Measurements from ENCODE around the gene FRY.

FRY gene

GRCh38 chr13:32116210-32116609, 84.6 kb downstream of the FRY start:
- H3K27me3 ChIP-seq (ENCODE audit: control insufficient read depth in 5 of 5, insufficient read depth in 4 of 5, low read length in 5 of 5) = no peaks in the 10 kb centered on the region
- no peak overlapping the region for H3K4me3 ChIP-seq (ENCODE audit: low read depth in 1 of 5, low read length in 5 of 5)
- H3K4me1 ChIP-seq (ENCODE audit: control insufficient read depth in 5 of 5, insufficient read depth in 5 of 5, low read length in 5 of 5) = peaks cover 0 to 12% (median 6%) of the 10 kb centered on the region in 5 donors
- H3K9me3 ChIP-seq (ENCODE audit: control insufficient read depth in 5 of 5, low read length in 5 of 5) = no peaks in the 10 kb centered on the region
- H3K27ac ChIP-seq (ENCODE audit: low read depth, low read length) = no peak overlapping the region
- H3K36me3 ChIP-seq (ENCODE audit: control insufficient read depth in 5 of 5, insufficient read depth in 5 of 5, low read length in 5 of 5) = peaks cover 0 to 3% (median 0%) of the 10 kb centered on the region in 5 donors
- no peak overlapping the region for H3K9ac ChIP-seq (ENCODE audit: low read length in 5 of 5)

GRCh38 chr13:32117001-32117400, 85.4 kb downstream of the FRY start:
- Histone ChIP-seq H3K9me3 (ENCODE audit: control insufficient read depth in 5 of 5, low read length in 5 of 5) (no peaks in the 10 kb centered on the region), H3K27ac (ENCODE audit: low read depth, low read length) (no peak overlapping the region), H3K4me3 (ENCODE audit: low read depth in 1 of 5, low read length in 5 of 5) (no peak overlapping the region), H3K4me1 (ENCODE audit: control insufficient read depth in 5 of 5, insufficient read depth in 5 of 5, low read length in 5 of 5) (peaks cover 0 to 12% (median 6%) of the 10 kb centered on the region in 5 donors), H3K27me3 (ENCODE audit: control insufficient read depth in 5 of 5, insufficient read depth in 4 of 5, low read length in 5 of 5) (no peaks in the 10 kb centered on the region), H3K9ac (ENCODE audit: low read length in 5 of 5) (no peak overlapping the region), H3K36me3 (ENCODE audit: control insufficient read depth in 5 of 5, insufficient read depth in 5 of 5, low read length in 5 of 5) (peaks cover 0 to 3% (median 0%) of the 10 kb centered on the region in 5 donors)

- no peaks in the 10 kb centered on the region for H3K27me3 ChIP-seq (ENCODE audit: control insufficient read depth in 5 of 5, insufficient read depth in 4 of 5, low read length in 5 of 5)
- H3K4me3 ChIP-seq (ENCODE audit: low read depth in 1 of 5, low read length in 5 of 5) = no peak overlapping the region
- H3K36me3 ChIP-seq (ENCODE audit: control insufficient read depth in 5 of 5, insufficient read depth in 5 of 5, low read length in 5 of 5) = peaks cover 0 to 3% (median 0%) of the 10 kb centered on the region in 5 donors
- H3K9ac ChIP-seq (ENCODE audit: low read length in 5 of 5) = no peak overlapping the region
- H3K9me3 ChIP-seq (ENCODE audit: control insufficient read depth in 5 of 5, low read length in 5 of 5) = no peaks in the 10 kb centered on the region
- peaks cover 0 to 12% (median 6%) of the 10 kb centered on the region in 5 donors for H3K4me1 ChIP-seq (ENCODE audit: control insufficient read depth in 5 of 5, insufficient read depth in 5 of 5, low read length in 5 of 5)
- H3K27ac ChIP-seq (ENCODE audit: low read depth, low read length) = no peak overlapping the region
Observed at GRCh38 chr13:32117701-32118100, 86.1 kb downstream of the FRY start.

- peaks cover 0 to 3% (median 0%) of the 10 kb centered on the region in 5 donors for H3K36me3 ChIP-seq (ENCODE audit: control insufficient read depth in 5 of 5, insufficient read depth in 5 of 5, low read length in 5 of 5)
- no peaks in the 10 kb centered on the region for H3K27me3 ChIP-seq (ENCODE audit: control insufficient read depth in 5 of 5, insufficient read depth in 4 of 5, low read length in 5 of 5)
- H3K9me3 ChIP-seq (ENCODE audit: control insufficient read depth in 5 of 5, low read length in 5 of 5) = no peaks in the 10 kb centered on the region
- no peak overlapping the region for H3K27ac ChIP-seq (ENCODE audit: low read depth, low read length)
- H3K4me1 ChIP-seq (ENCODE audit: control insufficient read depth in 5 of 5, insufficient read depth in 5 of 5, low read length in 5 of 5) = peaks cover 0 to 21% (median 14%) of the 10 kb centered on the region in 5 donors
- H3K4me3 ChIP-seq (ENCODE audit: low read depth in 1 of 5, low read length in 5 of 5) = no peak overlapping the region
- H3K9ac ChIP-seq (ENCODE audit: low read length in 5 of 5) = no peak overlapping the region
Observed at GRCh38 chr13:32121316-32121715, 89.7 kb downstream of the FRY start.

GRCh38 chr13:32124743-32125142, 93.2 kb downstream of the FRY start:
- no peaks in the 10 kb centered on the region for H3K9me3 ChIP-seq (ENCODE audit: control insufficient read depth in 5 of 5, low read length in 5 of 5)
- H3K4me1 ChIP-seq (ENCODE audit: control insufficient read depth in 5 of 5, insufficient read depth in 5 of 5, low read length in 5 of 5) = peaks cover 0 to 17% (median 14%) of the 10 kb centered on the region in 5 donors
- peak overlapping the region; percentile 51 for H3K27ac ChIP-seq (ENCODE audit: low read depth, low read length)
- no peak overlapping the region for H3K4me3 ChIP-seq (ENCODE audit: low read depth in 1 of 5, low read length in 5 of 5)
- no peaks in the 10 kb centered on the region for H3K36me3 ChIP-seq (ENCODE audit: control insufficient read depth in 5 of 5, insufficient read depth in 5 of 5, low read length in 5 of 5)
- no peaks in the 10 kb centered on the region for H3K27me3 ChIP-seq (ENCODE audit: control insufficient read depth in 5 of 5, insufficient read depth in 4 of 5, low read length in 5 of 5)
- H3K9ac ChIP-seq (ENCODE audit: low read length in 5 of 5) = no peak overlapping the region

GRCh38 chr13:32125221-32125689, 93.7 kb downstream of the FRY start:
- H3K9ac ChIP-seq (ENCODE audit: low read length in 5 of 5) = peak overlapping the region in 1 of 5 donors; percentile 16
- H3K36me3 ChIP-seq (ENCODE audit: control insufficient read depth in 5 of 5, insufficient read depth in 5 of 5, low read length in 5 of 5) = no peaks in the 10 kb centered on the region
- no peaks in the 10 kb centered on the region for H3K9me3 ChIP-seq (ENCODE audit: control insufficient read depth in 5 of 5, low read length in 5 of 5)
- H3K4me3 ChIP-seq (ENCODE audit: low read depth in 1 of 5, low read length in 5 of 5) = no peak overlapping the region
- peaks cover 0 to 17% (median 14%) of the 10 kb centered on the region in 5 donors for H3K4me1 ChIP-seq (ENCODE audit: control insufficient read depth in 5 of 5, insufficient read depth in 5 of 5, low read length in 5 of 5)
- H3K27me3 ChIP-seq (ENCODE audit: control insufficient read depth in 5 of 5, insufficient read depth in 4 of 5, low read length in 5 of 5) = no peaks in the 10 kb centered on the region
- H3K27ac ChIP-seq (ENCODE audit: low read depth, low read length) = peak overlapping the region; percentile 51

GRCh38 chr13:32125751-32126150, 94.2 kb downstream of the FRY start:
- Histone ChIP-seq H3K27me3 (ENCODE audit: control insufficient read depth in 5 of 5, insufficient read depth in 4 of 5, low read length in 5 of 5) (no peaks in the 10 kb centered on the region), H3K4me3 (ENCODE audit: low read depth in 1 of 5, low read length in 5 of 5) (no peak overlapping the region), H3K4me1 (ENCODE audit: control insufficient read depth in 5 of 5, insufficient read depth in 5 of 5, low read length in 5 of 5) (peaks cover 0 to 17% (median 14%) of the 10 kb centered on the region in 5 donors), H3K9me3 (ENCODE audit: control insufficient read depth in 5 of 5, low read length in 5 of 5) (no peaks in the 10 kb centered on the region), H3K27ac (ENCODE audit: low read depth, low read length) (peak overlapping the region; percentile 51), H3K36me3 (ENCODE audit: control insufficient read depth in 5 of 5, insufficient read depth in 5 of 5, low read length in 5 of 5) (no peaks in the 10 kb centered on the region), H3K9ac (ENCODE audit: low read length in 5 of 5) (peak overlapping the region in 1 of 5 donors; percentile 16)

GRCh38 chr13:32126278-32126677, 94.7 kb downstream of the FRY start:
- H3K4me1 ChIP-seq (ENCODE audit: control insufficient read depth in 5 of 5, insufficient read depth in 5 of 5, low read length in 5 of 5) = peaks cover 0 to 17% (median 14%) of the 10 kb centered on the region in 5 donors
- H3K27me3 ChIP-seq (ENCODE audit: control insufficient read depth in 5 of 5, insufficient read depth in 4 of 5, low read length in 5 of 5) = no peaks in the 10 kb centered on the region
- no peak overlapping the region for H3K9ac ChIP-seq (ENCODE audit: low read length in 5 of 5)
- no peak overlapping the region for H3K4me3 ChIP-seq (ENCODE audit: low read depth in 1 of 5, low read length in 5 of 5)
- no peaks in the 10 kb centered on the region for H3K9me3 ChIP-seq (ENCODE audit: control insufficient read depth in 5 of 5, low read length in 5 of 5)
- H3K27ac ChIP-seq (ENCODE audit: low read depth, low read length) = peak overlapping the region; percentile 51
- H3K36me3 ChIP-seq (ENCODE audit: control insufficient read depth in 5 of 5, insufficient read depth in 5 of 5, low read length in 5 of 5) = no peaks in the 10 kb centered on the region

- H3K4me1 ChIP-seq (ENCODE audit: control insufficient read depth in 5 of 5, insufficient read depth in 5 of 5, low read length in 5 of 5) = peaks cover 0 to 17% (median 14%) of the 10 kb centered on the region in 5 donors
- H3K27ac ChIP-seq (ENCODE audit: low read depth, low read length) = peak overlapping the region; percentile 51
- H3K9ac ChIP-seq (ENCODE audit: low read length in 5 of 5) = no peak overlapping the region
- no peaks in the 10 kb centered on the region for H3K9me3 ChIP-seq (ENCODE audit: control insufficient read depth in 5 of 5, low read length in 5 of 5)
- no peak overlapping the region for H3K4me3 ChIP-seq (ENCODE audit: low read depth in 1 of 5, low read length in 5 of 5)
- H3K27me3 ChIP-seq (ENCODE audit: control insufficient read depth in 5 of 5, insufficient read depth in 4 of 5, low read length in 5 of 5) = no peaks in the 10 kb centered on the region
- H3K36me3 ChIP-seq (ENCODE audit: control insufficient read depth in 5 of 5, insufficient read depth in 5 of 5, low read length in 5 of 5) = peaks cover 0 to 3% (median 0%) of the 10 kb centered on the region in 5 donors
Observed at GRCh38 chr13:32126756-32127155, 95.2 kb downstream of the FRY start.

GRCh38 chr13:32127691-32128090, 96.1 kb downstream of the FRY start:
- Histone ChIP-seq H3K27ac (ENCODE audit: low read depth, low read length) (no peak overlapping the region), H3K4me1 (ENCODE audit: control insufficient read depth in 5 of 5, insufficient read depth in 5 of 5, low read length in 5 of 5) (peaks cover 0 to 17% (median 14%) of the 10 kb centered on the region in 5 donors), H3K9ac (ENCODE audit: low read length in 5 of 5) (no peak overlapping the region)

More at GRCh38 chr13:32127691-32128090, 96.1 kb downstream of the FRY start:
- Histone ChIP-seq H3K27me3 (ENCODE audit: control insufficient read depth in 5 of 5, insufficient read depth in 4 of 5, low read length in 5 of 5) (no peaks in the 10 kb centered on the region), H3K36me3 (ENCODE audit: control insufficient read depth in 5 of 5, insufficient read depth in 5 of 5, low read length in 5 of 5) (peaks cover 0 to 5% (median 0%) of the 10 kb centered on the region in 5 donors), H3K4me3 (ENCODE audit: low read depth in 1 of 5, low read length in 5 of 5) (no peak overlapping the region), H3K9me3 (ENCODE audit: control insufficient read depth in 5 of 5, low read length in 5 of 5) (no peaks in the 10 kb centered on the region)

Data from subcutaneous abdominal adipose tissue (tissue), 5 donors.